Chondrocyte (in vitro differentiated cells): ENCODE measurements around the gene ZNHIT6. TPM values are rescaled to one million over a fixed set of nuclear protein-coding genes. Genes with fewer than 3 reads are reported as not detected.

Experiments
- DNase-seq: peaks from one replicate; pipeline ENCODE4 v3.0.0; 2021; ENCODE audit warnings: mixed read lengths, low spot score
- H3K27ac Mint-ChIP-seq: one replicate; pipeline ENCODE4 v1.8.0; 2021; ENCODE audit warnings: mild to moderate bottlenecking, moderate library complexity, mixed read lengths; ENCODE audit not compliant: unreplicated experiment
- H3K27me3 Mint-ChIP-seq: 2 replicates; pipeline ENCODE4 v1.8.0; 2021; ENCODE audit warnings: low read depth, mixed read lengths
- H3K36me3 Mint-ChIP-seq: 2 replicates; pipeline ENCODE4 v1.8.0; 2021; ENCODE audit warnings: low read depth, mixed read lengths
- H3K4me1 Mint-ChIP-seq: 2 replicates; pipeline ENCODE4 v1.8.0; 2021; ENCODE audit warnings: low read depth, mild to moderate bottlenecking, mixed read lengths
- H3K4me3 Mint-ChIP-seq: one replicate; pipeline ENCODE4 v1.8.0; 2021; ENCODE audit warnings: mild to moderate bottlenecking, moderate library complexity, mixed read lengths; ENCODE audit not compliant: unreplicated experiment
- H3K9me3 Mint-ChIP-seq: 2 replicates; pipeline ENCODE4 v1.8.0; 2021; ENCODE audit warnings: low read depth, mixed read lengths
- total RNA-seq: library from RNA; stranded (reverse); gene quantifications from 3 replicates; pipeline ENCODE4 v1.2.1, GENCODE V29; 2021
- TF ChIP-seq, protein P1 (sequence below): fragments of 200-600 bp; sonication (generic); IDR thresholded peaks from 2 replicates; pipeline ENCODE4 v1.5.0; 2021; ENCODE audit warnings: antibody characterized with exemption, mild to moderate bottlenecking, moderate library complexity

The ZNHIT6 gene
- total RNA-seq, 1 donor from 2014 or later, result 14.3 TPM

DNA sequence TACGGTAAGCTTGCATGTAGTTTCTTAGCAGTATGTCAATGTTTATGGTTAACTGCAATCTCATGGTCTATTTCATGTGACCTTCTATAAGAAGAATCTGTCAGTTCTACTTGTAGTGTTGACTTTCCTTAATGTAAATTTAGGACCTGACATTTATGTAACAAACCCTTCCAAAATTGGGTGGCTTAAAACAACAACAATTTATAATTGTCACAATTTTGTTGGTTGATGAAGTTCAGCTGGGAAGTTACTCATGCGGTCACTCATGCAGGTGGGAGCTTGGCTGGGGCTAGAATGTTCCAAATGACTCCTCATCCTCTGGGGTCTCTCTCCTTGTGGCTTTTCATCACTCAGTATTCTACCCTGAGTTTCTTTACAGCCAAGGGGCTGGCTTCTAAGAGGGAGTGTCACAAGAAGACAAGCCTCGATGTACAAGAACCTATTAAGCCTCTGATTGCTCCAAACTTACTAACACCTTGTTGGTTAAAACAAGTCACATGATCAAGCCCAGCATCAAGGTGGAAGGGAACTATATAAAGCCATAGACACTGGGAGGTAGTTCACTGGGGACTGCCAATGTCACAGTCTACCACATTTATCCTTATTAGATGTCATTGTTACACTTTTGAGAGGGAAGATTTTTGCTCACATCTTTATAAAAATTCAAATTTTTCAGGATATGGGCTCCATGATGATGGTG, 103.8 kb downstream of the ZNHIT6 start:
- Mint-ChIP-seq H3K4me3 (no peak overlapping the region), H3K4me1 (peaks cover 56% of the 10 kb centered on the region), H3K27me3 (no peaks in the 10 kb centered on the region), H3K27ac (no peak overlapping the region), H3K9me3 (no peaks in the 10 kb centered on the region), H3K36me3 (no peaks in the 10 kb centered on the region)
- TF ChIP-seq, protein P1, sequence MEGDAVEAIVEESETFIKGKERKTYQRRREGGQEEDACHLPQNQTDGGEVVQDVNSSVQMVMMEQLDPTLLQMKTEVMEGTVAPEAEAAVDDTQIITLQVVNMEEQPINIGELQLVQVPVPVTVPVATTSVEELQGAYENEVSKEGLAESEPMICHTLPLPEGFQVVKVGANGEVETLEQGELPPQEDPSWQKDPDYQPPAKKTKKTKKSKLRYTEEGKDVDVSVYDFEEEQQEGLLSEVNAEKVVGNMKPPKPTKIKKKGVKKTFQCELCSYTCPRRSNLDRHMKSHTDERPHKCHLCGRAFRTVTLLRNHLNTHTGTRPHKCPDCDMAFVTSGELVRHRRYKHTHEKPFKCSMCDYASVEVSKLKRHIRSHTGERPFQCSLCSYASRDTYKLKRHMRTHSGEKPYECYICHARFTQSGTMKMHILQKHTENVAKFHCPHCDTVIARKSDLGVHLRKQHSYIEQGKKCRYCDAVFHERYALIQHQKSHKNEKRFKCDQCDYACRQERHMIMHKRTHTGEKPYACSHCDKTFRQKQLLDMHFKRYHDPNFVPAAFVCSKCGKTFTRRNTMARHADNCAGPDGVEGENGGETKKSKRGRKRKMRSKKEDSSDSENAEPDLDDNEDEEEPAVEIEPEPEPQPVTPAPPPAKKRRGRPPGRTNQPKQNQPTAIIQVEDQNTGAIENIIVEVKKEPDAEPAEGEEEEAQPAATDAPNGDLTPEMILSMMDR, result no peak
- DNase-seq, result no peak

DNA sequence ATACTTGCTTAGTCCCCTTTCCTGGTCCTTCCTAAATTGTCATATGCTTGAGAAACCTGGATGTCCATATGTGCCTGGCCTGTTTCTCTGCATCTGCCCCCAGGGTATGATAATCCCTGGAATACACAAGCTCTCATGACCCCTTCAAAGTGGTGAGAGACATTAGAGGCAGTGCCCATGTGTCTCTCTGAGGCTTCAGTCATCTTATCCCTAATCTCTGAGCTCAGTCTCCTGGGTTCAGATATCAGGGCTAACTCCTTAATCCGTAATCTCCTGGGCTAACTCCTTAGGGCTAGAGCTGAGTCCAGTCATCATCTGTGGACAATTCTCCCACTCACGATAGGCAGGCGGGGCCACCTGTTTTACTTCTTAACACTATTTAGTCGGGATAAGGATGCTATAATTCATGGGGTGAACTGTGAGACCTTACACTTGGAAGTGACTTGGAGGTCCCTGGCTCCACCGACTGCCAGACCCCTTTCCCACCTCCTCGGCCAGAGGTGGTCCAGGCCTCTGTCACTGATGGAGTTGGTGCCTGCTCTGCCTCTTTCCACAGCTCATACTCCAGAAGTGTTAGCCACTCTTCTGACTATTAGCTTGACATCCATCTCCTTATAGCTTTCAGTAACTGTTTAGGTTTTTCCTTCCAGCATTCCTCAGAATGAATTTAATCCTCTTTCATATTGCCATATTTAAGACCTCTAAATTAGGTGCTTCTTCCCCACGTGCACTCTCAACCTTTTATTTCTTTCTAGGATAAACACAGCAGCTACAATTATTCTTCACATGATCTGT, 105.0 kb downstream of the ZNHIT6 start:
- Mint-ChIP-seq H3K9me3 (no peaks in the 10 kb centered on the region), H3K4me3 (no peak overlapping the region), H3K27me3 (no peaks in the 10 kb centered on the region), H3K27ac (no peak overlapping the region), H3K36me3 (no peaks in the 10 kb centered on the region), H3K4me1 (peaks cover 55% of the 10 kb centered on the region)
- DNase-seq, result no peak
- TF ChIP-seq, protein P1, result no peak

DNA sequence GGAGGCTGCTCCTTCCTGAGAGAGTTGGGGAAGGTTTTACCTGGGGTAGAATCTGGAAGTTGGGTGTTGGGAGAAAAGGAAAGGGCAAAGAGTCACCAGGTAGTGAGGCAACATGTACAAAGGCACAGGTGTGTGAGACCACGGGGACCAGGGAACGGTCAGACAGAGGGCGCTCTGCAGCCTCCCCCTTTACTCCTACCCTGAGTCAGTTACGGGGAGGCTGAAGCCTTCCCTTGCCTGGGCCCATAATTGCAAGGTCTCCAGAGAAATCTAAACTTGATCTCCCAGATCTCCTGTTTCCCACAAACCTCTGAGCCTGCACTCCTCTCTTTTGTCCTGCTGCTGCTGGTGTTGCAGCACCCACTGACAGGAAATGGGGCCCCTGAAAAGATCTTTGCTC, 105.7 kb downstream of the ZNHIT6 start:
- no peak overlapping the region for H3K27ac Mint-ChIP-seq
- no peak for DNase-seq
- H3K27me3 Mint-ChIP-seq, result no peaks in the 10 kb centered on the region
- no peaks in the 10 kb centered on the region for H3K36me3 Mint-ChIP-seq
- TF ChIP-seq, protein P1, result no peak
- no peaks in the 10 kb centered on the region for H3K9me3 Mint-ChIP-seq
- H3K4me1 Mint-ChIP-seq, result peaks cover 48% of the 10 kb centered on the region
- H3K4me3 Mint-ChIP-seq, result no peak overlapping the region

DNA sequence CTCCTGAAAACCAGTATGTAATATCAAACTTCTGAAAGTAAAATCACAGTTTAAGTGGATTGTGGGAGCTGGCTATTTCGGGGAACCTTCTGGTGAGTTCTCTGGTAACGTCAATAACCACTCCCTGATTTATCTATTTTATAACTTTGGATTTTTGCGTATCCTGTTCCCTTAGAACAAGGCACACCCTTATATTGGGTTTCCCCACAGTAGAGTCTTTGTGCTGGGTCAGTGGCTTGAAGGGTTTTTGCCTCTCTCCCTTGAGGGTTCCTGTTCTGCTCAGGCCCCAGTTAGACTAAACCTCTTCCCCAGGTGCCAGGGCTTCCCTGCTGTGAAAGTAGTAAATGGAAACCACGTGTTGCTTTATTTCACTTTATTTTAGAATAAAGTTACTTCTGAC, 106.3 kb downstream of the ZNHIT6 start:
- Mint-ChIP-seq H3K36me3 (no peaks in the 10 kb centered on the region), H3K4me3 (no peak overlapping the region), H3K4me1 (peaks cover 44% of the 10 kb centered on the region), H3K9me3 (no peaks in the 10 kb centered on the region), H3K27ac (no peak overlapping the region), H3K27me3 (no peaks in the 10 kb centered on the region)
- TF ChIP-seq, protein P1, result no peak
- no peak for DNase-seq

DNA sequence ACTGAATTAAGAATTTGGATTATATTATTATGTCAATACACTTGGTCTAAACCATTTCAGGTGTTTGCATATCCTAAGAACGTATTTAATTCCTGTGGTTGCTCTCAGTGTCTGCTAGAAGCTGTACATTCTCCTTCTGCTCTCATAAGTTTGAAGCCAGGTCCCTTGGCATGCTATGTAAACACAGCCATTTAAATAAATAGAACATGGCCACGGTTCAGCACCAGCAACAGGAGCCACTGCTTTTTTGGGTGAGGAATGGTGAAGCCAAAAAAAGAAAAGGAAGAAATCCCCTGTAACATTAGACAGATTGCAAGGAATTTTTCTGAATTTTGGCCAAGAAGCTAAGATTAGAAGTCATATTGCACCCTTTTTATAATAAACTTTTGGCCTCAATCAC, 108.6 kb downstream of the ZNHIT6 start:
- Mint-ChIP-seq H3K27me3 (no peaks in the 10 kb centered on the region), H3K27ac (no peak overlapping the region), H3K4me3 (no peak overlapping the region), H3K9me3 (no peaks in the 10 kb centered on the region), H3K4me1 (peaks cover 32% of the 10 kb centered on the region), H3K36me3 (no peaks in the 10 kb centered on the region)
- TF ChIP-seq, protein P1, result no peak
- no peak for DNase-seq

Other genes starting within 250 kb of the ZNHIT6 start
- 91.8 to 93.0 TPM (median 92.7 TPM) in 3 replicates for gene DDAH1, start 243.3 kb downstream of the ZNHIT6 start, total RNA-seq
- gene CCN1, start 127.7 kb downstream of the ZNHIT6 start, total RNA-seq, result 523 to 556 TPM (median 539 TPM) in 3 replicates